NCI-H510A treated with DMSO at 0.1 percent for 48 hours (cell line): ENCODE measurements around the gene NDST1.

Source experiments
- DNase-seq: peaks from one replicate; lab custom pipeline; 2025; lab: John Stamatoyannopoulos, UW

The NDST1 gene

GRCh38 chr5:150570333-150570732, 62.4 kb downstream of the NDST1 start:
- no peak for DNase-seq

DNA sequence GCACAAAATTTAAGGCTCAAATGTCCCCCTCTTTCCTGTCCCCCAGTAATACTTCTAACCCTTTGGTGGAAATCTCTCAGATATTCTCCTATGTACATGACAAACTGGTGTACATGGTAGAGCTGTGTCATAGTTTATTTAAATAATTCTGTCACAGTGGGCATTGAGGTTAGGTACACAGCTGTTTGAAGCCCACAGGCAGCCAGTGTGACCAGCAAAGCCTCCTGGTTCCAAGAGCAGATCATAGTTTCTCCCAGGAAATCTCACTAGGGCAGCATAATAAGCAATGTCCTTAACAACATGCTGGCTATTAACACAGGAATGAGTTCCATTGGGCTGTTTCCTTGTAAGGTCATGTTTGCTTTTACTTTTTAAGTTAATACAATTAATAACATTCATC, 63.9 kb downstream of the NDST1 start:
- no peak for DNase-seq

GRCh38 chr5:150573216-150573615, 65.3 kb downstream of the NDST1 start:
- DNase-seq: no peak

GRCh38 chr5:150573867-150574817, 66.2 kb downstream of the NDST1 start:
- DNase-seq: no peak

- DNase-seq: no peak
Measured at GRCh38 chr5:150574818-150575547, 67.1 kb downstream of the NDST1 start.

GRCh38 chr5:150575745-150576448, 68.0 kb downstream of the NDST1 start:
- DNase-seq: no peak

DNA sequence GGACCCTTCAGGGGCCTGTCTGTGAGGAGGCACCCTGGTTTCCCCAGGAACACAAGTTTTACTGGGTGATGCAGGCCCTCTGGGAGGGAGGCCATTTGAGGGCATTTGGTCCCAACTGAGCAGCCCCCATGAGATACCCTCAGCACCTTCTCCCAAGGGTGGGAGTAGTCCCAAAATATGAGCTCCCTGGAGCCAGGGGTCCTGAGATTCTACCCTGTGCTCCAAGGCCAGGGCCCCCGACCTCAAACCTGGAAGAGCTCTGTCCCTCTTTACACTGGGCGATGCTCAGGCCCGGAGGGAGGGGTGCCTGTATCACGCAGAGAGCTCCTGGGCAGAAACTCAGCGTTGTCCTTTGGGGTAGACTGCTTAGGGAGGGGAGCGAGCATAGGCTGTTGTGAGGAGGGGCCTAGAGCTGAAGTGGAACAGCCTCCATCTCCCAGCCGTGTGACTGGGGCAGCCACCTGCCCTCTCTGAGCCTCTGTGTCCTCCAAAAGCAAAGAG, 68.6 kb downstream of the NDST1 start:
- DNase-seq: no peak

DNA sequence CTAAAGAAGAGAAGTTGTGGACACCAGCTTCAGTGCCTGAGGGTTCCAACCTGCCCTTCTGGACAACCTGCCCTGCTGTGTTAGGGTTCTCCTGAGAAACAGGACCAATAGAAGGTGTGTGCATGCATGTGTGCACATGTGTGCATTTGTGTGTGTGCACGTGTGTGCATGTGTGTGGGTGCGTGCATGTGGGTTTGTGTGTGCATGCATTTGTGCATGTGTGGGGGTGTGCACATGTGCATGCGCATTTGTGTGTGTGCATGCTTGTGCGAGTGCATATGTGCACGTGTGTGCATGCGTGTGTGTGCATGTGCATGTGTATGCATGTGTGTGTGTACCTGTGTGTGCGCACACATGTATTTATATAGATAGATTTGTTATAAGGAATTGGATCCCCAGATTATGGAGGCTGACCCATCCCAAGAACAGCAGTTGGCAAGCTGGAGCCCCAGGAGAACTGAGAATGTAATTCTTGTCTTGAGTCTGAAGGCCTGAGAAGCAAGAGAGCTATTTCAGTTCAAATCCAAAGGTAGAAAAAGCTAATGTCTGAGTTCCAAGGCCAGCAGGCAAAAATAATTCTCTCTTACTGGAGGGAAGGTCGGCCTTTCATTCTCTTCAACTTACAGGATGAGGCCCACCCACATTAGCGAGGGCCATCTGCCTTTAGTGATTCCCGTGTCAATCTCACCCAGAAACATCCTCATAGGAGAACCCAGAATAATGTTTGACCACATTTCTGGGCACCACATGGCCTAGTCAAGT, 69.6 kb downstream of the NDST1 start:
- no peak for DNase-seq

GRCh38 chr5:150578781-150579461, 71.0 kb downstream of the NDST1 start:
- no peak for DNase-seq

DNA sequence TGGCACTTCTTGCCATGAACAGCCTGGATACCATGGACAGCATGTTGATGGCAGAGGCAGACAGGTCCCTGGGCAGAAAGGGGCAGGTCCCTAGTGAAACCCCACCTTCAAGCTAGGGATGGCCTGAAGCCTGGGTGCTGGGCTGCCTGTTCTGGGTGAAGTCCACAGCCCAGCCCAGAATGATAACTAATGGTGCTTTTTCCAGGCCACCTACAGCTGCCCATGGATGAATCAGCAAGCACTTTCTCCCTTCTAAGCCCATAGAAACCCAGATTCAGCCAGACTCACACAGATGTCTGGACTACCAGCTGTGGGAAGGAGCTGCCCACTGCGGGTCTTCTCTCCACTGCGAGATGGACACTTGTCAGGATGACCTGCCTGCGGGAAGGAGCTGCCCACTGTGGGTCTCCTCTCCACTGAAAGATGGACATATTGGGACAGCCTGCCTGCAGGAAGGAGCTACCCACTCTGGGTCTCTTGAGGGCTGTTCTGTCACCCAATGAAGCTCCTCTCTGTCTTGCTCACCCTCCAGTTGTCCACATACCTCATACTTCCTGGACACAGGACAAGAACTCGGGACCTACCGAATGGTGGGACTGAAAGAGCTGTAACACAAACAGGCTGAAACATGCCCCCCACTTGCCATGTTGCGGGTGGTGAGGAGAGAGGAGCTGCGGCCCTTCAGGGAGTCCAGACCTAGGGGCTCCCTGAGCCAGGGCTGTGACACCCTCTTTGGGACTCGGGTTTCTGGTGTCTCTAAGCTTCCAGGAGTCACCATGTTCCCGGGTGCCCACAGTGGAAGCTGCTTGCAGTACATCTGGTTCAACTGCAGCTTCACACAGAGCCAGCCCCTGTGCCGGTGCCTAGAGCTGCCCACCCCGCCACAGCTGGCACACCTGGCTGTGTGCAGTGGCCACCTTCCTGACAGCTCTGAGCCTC, 71.8 kb downstream of the NDST1 start:
- no peak for DNase-seq

GRCh38 chr5:150580917-150581316, 73.0 kb downstream of the NDST1 start:
- DNase-seq: no peak

GRCh38 chr5:150582241-150583109, 74.5 kb downstream of the NDST1 start:
- DNase-seq: no peak

DNA sequence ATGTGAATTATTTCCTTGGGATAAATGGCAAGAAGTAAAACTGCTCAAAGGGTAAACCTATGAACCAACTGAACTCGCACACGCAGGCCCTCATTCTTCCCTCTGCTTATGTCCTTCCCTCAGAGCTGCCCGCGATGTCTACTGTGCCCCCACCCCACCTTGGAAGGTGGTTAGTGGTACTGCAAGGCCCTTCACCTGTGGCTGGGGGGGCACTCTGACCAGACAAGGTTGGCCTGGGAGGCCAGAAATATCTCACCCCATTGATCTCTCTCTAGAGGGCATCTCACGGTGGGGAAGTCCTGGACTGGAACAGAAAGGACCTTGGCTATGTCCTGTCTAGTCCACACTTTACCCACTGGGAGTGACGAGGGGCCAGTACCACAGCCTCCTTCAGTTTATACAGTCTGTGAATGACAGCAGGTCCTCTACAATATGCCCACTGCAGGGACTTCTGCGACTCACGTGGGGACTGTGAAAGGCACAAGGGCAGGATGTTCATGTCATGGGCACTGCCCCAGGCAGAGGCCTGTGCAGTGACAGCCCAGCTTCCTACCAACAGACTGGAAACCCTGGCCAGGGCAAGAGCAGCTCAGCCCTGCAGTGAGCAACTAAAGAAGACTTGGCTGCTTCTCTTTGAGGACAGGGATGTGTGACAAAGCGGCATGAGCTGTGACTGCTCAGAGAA, 75.8 kb downstream of the NDST1 start:
- DNase-seq: no peak

GRCh38 chr5:150584556-150585335, 76.8 kb downstream of the NDST1 start:
- no peak for DNase-seq

- DNase-seq: no peak
Measured at GRCh38 chr5:150585781-150586341, 77.9 kb downstream of the NDST1 start.

DNA sequence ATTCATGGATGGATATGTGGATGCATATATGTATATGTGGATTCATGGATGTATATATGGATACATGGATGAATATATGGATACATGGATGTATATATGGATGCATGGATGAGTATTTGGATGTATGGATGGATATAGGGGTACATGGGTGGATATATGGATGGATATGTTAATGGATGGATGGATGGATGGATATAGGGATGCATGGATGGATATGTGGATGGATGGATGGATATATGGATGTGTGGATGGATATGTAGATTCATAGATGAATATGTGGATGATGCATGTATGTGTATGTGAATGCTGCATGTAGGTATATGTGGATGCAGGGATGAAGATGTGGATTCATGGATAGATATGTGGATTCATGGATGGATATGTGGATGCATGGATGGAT, 79.1 kb downstream of the NDST1 start:
- no peak for DNase-seq
